HG03432 (cell line): ENCODE data around the gene C5orf22.
"Not testable (repeated sequence)": the region's sequence is repeated elsewhere in the genome, so short reads cannot be mapped to it uniquely, and the experiment has no call there.

ENCODE experiments used
- ATAC-seq: cut with Tn5 transposase; IDR thresholded peaks from one replicate; pipeline ENCODE4 v1.9.1; 2021; ENCODE audit warnings: mild to moderate bottlenecking, moderate library complexity; ENCODE audit not compliant: unreplicated experiment

Gene C5orf22

DNA sequence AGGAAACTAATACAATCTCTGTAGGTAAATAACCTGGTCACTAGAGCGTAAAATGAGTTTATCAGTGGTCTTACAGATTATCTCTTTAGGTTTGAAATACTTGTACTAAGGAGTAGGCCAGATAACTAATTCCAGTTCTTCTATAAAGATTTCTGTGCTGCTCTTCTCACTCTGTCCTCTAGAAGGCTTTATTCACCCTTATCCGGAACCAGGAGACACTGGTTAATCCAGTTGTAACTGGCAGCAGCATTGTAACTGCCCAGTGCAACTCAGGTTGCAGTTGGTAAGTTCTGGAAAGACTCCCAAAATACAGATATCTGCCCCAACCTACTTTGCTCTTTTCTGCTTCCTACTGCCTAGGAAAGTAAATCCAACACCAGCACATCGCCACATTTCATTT is 19.8 kb downstream of the C5orf22 start:
- ATAC-seq, result no peak

DNA sequence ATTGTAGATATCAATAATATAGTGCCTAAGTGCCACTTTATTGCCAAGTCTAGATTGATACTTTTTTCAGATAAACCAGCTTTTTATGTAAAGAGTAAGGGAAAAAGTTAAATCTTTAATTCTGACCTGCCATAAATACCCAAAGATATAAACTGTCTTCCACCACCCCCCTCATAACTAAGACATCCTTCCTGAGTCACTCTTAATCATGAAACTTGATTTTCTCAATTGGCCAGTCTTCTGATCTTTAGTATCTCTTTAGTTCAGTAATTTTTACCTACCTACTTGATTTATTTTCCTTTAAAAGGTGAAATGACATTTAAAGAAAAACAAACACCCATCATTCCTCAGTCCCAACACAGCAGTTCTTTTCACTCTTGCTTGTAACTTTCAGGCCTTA is 21.8 kb downstream of the C5orf22 start:
- ATAC-seq, result no peak

DNA sequence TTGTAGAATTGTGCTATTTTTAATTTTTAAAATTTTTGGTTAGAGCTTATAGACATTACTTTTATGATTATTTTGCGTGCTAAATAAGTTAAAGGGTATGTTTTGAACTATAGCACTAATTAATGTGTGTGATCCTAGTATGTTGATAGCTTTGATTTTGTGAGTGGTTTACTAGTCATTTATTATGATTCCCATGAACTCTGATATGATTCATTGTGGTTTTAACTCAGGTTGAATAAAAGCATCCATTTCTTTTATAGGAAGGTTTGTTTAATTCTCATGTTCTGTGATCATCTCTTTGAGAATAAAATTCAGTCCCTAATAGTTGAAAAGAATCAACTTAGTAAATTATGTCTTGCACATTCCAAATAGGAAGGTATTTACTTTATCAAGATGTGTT is 22.5 kb downstream of the C5orf22 start:
- ATAC-seq, result no peak

DNA sequence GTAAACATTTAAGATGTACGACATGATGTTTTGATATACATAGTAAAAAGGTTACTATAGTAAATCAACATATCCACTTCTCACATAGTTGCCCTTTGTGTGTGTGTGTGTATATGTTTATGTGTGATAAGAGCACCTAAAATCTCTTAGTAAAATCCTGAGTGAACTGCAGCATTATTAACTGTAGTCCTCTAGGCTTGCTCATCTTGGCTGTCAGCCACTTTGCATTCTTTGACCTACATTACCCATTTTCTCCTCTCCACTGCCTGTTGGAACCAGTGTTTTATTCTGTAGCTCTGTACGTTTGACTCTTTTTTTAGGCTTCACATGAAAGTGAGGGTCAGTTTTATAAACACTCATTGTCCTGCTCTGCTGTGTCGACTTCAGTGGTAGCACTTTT is 24.4 kb downstream of the C5orf22 start:
- ATAC-seq, result no peak

DNA sequence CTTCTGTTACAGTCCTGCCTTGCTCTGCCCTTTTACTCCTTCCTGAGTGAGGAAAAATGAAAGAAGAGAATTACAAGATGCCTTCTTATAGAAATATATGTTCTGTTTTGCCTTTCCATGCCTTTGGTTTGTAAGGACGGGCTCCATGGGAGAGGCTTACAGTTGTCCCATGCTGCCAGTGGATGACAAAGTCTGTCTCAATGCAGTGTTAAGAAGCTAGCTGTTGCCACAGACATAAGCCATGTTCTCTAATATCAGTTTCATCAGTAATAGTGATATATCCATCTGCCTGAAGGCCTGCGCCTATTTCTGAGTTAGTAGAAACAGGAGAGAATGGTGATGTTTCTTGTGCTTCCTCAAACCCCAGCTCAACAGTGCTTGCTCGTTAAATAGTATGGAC is 27.8 kb downstream of the C5orf22 start:
- no peak for ATAC-seq

DNA sequence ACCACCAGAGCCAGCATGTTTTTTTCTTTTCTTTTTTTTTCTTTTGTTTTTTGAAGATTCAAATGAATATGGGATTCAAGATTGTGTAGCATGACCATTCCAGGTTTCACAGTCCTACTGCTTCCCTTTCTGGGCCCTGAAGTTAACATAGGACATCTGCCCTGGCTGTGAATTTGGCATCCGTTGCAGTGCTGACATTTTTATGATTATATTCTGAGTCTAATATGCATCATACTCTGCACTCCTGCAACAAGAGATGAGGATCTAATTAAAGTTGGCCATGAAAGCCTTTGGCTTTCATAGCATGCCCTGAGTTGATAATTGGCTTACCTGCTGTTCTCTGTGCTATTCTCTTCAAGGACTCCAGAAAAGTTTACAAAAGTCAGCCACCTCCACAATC is 29.8 kb downstream of the C5orf22 start:
- ATAC-seq, result no peak

DNA sequence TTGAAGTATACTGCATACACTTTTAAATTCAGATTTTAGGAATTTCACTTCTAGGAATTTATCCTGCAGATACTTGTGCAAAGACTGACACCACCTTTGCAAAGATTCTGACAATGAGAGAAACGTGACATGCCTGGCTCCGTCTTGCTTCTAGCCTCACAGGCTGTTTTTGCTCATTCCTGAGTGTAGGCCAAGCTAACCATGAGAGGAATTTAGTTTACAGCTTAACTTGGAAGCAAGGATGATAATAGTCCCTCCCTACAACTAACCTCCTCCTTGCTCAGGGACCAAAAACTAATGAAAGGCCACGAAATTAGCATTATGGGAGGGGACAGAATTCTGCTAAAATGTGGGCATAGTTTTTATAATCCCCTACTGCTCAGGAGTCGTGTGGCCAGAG is 31.1 kb downstream of the C5orf22 start:
- ATAC-seq, result no peak

DNA sequence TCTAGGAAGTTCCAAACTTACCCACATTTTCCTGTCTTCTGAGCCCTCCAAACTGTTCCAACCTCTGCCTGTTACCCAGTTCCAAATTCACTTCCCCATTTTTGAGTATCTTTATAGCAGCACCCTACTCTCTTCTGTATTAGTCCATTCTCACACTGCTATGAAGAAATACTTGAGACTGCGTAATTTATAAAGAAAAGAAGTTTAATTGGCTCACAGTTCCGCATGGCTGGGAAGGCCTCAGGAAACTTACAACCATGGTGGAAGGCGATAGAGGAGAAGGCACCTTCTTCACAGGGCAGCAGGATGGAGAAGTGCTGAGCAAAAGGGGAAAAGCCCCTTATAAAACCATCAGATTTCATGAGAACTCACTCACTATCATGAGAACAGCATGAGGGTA is 34.3 kb downstream of the C5orf22 start:
- not testable (repeated sequence) for ATAC-seq

DNA sequence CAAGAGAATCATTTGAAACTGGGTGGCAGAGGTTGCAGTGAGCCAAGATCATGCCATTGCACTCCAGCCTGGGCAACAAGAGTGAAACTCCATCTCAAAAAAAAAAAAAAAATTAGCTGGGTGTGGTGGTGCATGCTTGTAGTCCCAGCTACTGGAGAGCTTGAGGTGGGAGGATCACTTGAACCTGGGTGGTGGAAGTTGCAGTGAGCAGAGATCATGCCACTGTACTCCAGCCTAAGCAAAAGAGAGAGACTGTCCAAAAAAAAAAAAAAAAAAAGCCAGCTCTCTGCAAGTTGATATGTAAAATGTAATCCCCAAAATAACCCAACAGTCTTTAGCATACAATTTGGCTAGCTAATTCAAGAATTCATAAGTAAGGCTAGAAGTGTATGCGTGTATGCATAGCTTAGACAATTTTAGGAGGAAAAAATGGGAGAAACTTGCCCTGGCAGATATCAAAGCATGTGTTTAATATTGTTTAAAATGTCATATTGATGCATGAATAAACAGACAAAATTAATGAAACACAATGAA is 36.3 kb downstream of the C5orf22 start:
- ATAC-seq, result no peak

DNA sequence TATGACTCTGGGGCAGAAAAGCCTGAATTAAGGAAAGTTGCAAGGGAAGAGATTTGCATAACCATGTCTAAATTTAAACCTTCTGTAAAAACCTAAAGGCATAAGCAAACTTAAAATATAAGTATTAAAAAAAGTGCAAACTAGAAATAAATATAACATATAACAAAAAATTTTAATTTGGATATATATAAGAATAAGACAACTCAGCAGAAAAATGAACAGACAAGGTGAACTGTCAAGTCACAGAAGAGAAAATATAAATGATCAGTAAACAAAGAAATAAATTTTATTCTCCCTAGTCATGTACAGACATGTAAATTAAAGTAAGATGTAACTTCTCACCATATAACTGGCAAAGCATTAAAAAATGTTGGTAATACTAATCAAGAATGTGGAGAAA is 37.0 kb downstream of the C5orf22 start:
- ATAC-seq, result no peak

DNA sequence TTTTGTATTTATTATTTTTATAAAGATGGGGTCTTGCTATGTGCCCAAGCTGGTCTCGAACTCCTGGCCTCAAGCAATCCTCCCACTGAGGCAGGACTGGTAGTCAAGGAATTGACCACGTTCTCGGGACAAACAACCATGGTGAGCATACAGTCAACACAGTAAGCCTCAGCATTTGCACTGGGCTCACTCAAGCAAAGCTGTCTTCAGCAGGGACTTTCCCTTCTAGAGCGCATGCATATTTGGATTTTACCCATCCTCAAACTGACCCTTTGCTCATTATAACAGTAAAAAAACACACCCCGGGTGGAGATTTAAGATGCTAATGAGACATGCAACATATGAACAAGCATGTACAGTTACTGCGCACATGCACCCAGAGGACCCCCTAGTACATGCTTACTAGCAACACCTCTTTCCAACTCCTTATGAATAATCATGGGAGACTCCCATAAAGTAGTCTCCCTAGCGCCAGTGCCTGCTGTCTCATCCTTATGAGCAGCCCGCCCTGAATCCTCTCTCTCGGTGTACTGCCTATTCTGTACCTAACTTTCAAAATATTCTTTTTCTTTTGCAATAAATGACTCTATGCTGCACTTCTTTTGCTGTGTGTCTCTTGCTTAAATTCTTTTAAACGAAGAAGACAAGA is 41.5 kb downstream of the C5orf22 start:
- peak; percentile 84 for ATAC-seq

DNA sequence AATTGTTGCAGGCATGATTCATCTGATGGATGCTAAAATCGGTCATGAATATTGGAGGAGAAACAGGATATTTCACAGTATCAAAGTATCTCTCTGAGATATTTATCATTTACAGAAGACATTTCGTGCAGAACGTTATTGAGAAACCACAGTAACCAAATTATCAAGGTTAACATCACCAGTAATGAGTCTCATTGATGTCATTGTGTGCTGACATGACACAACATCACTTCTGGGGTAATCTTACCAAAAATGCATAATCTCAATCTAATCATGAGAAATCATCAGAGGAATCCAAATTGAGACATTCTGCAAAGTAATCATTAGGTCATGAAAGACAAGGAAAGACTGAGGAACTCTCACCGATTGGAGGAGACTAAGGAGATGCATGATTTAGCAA is 42.7 kb downstream of the C5orf22 start:
- no peak for ATAC-seq

DNA sequence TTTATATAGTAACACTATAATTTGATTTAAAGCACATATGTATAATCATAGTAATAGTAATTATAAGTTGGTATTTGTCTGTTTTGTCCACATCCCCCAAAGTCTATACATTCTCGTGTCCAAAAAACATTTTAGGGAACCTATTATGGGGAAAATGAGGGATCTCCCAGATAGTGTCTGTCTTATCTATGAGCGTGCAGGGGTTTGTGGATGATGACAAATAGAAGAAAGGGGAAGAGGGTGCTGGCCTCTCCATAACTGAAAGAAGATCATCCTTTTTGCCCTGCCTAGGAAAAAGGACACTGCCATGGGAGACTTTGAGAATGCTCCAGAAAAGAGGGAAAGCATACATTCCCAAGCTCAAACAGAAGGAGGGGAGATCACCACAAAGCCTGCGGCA is 45.3 kb downstream of the C5orf22 start:
- no peak for ATAC-seq

DNA sequence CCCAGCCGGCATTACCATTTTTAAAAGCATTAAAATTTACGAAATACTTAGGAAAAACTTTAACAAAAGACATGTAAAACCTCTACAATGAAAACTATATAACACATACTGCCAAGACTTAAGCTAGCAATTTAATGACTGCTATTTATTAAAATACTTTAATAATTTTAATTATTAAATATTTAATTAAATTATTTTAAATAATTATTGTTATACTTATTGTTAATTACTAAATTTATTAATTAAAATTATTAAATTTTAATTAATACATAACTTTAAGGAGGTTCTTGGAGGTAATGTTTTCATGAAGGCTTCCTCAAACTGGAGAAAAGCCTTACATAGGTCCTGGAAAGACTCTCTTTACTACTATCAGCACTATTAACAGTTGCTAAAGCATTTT is 47.5 kb downstream of the C5orf22 start:
- no peak for ATAC-seq

DNA sequence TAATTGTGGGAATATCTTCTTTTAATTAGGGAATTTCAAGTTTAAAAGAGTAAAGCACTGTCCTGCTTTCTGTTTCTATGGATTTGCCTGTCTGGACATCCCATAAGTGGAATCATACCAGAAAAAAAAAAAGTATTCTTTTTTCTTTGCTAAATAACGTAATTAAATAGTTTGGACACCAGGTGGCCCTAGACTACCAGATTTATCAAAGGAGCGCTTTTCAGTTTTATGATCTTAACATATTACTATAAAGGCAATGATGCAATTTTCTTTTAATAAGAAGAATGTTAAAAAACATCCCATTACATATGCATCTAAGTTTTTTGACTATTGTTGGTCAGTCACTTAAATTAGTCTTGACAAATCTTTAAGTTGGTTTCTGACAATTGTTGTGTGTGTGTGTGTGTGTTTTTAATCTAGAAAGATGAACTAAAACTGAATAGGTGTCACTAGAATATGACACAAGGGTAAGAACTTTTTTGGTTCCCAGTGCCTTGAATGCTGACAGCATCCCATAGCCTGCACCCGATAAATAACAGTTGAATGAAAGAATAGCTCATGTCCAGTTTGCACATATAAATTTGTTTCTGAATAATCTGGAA is 49.5 kb downstream of the C5orf22 start:
- ATAC-seq, result no peak

DNA sequence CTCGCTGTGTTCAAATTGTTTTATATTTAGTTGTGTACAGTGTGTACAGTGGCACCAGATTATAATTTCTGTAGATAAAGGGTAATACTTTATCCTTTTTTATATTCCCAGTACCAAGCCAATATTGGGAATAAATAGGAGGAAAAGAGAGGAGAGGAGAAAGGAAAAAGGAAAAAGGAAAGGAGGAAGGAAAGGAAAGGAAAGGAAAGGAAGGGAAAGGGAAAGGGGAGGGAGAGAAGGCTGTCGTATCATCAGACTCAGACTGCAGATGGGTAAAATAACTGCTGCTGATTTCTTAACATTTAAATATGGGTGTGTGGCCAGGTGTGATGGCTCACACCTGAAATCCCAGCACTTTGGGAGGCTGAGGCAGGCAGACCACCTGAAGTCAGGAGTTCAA is 51.0 kb downstream of the C5orf22 start:
- ATAC-seq, result no peak

DNA sequence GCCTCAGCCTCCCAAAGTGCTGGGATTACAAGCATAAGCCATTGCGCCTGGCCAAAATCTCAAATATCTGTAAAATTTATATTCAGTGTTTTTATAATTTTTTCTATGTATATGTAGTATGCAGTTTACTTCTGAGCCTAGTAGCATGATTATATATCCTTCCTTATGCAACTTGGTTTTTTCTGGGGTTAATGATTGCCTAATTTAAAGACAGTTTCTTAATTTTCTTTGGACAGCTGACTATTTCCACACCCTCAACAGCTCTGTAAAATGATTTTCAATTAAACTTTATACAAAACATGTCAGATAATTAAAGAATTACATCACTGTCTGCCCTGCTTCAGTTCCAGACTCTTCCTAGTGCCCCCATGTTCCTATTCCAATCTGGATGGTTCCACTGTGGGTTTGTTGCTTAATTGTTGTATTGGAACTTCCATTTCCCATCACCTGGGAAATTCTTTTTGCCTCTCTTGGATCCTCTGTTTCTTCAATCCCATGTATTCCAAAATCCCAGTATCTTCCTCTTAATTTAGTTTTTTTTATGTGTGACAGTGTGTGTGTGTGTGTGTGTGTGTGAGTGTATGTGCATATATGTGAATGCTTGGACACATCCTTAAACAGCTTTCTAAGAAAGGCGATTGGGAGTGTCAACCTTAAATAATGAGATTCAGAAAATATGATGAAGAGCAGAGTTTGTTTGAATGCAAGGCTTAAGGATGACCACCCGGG is 53.2 kb downstream of the C5orf22 start:
- ATAC-seq, result no peak

DNA sequence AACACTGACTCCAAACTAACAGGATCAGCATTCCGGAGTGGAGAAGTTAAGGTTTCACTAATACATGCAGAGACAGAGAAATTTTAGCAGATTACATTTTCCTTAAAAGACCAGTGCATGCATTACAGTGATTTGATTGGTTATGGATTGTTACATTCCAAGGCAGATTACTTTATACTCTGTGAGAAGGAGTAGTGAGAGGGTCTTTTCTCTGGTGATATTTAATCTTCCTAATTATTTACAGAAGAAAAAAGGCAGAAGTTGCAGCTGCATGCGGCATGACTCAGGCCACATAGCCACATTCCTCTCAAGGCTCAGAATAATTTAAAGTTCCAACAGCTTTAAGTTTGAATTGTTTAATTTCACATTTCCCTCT is 53.8 kb downstream of the C5orf22 start:
- ATAC-seq, result no peak

DNA sequence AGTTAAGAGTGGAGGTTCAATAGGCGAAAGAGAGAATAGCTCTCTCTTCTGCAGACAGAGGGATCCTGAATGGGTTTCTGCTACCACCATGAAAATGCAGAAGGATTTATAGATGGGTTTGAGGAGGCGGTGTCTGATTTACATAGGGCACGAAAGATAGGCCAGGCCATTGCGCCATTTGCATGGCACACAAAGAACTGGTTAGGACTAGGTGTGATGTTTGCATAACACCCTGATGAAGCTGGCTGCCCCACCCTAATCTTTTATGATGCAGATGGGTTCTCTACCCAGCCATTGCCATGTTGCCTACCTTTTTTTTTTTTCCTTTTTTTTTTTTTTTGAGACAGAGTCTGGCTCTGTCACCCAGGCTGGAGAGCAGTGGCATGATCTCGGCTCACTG is 55.4 kb downstream of the C5orf22 start:
- ATAC-seq, result no peak

DNA sequence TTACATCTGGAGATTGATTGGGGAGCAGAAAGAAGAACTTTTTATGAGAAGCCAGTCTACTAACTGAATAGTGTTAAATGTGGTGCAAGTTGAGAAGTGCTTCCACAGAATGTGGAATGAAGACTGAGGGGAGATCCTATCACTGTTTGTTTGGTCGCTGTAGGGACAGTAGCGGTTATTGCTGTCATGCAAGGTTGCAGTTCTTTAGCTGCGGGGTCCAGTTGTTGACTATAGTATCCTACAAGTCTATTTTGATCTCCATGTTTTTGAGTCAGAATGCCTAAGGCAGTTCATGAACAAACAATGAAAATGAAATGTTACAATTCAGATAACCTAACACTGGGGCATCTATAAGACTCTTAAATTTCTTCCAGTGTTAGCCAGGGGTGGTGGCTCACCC is 61.6 kb downstream of the C5orf22 start:
- no peak for ATAC-seq

DNA sequence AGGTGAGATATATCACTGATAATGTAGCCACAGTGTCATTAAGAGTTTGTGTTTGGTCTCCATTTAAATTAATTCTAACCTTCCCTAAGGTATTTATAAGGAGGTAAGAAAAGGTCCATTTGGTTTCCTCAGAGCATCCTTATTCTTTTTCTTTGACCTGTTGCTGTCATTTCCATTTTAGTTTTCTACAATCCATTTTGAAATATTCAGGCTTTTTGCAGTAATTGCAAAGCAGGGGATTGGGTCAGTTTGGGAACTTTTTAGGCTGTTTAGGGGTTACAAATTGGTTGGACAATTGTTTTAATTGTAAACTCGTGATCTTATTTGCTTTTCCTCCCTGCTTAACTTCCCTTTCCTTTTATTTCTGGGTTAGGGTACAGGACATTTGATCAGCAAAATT is 64.3 kb downstream of the C5orf22 start:
- ATAC-seq, result no peak
